GM19328 (cell line): ENCODE results near the gene ASB13.

Source experiments
- ATAC-seq: cut with Tn5 transposase; IDR thresholded peaks from one replicate; pipeline ENCODE4 v1.9.1; 2021; ENCODE audit warnings: mild to moderate bottlenecking, moderate library complexity; ENCODE audit not compliant: unreplicated experiment

Gene ASB13

GRCh38 chr10:5591336-5591824 is 75.0 kb downstream of the ASB13 start:
- ATAC-seq, result no peak

GRCh38 chr10:5590816-5591215 is 75.6 kb downstream of the ASB13 start:
- no peak for ATAC-seq

- no peak for ATAC-seq
Measured at GRCh38 chr10:5589661-5590511, 76.5 kb downstream of the ASB13 start.

GRCh38 chr10:5589011-5589660 is 77.3 kb downstream of the ASB13 start:
- ATAC-seq, result no peak
